HEK293 (cell line): ENCODE data around the gene LMF1.
A peak's percentile ranks its signal among the peaks of the same experiment; 100 is the strongest.

Source experiments
- CTCF ChIA-PET: fragments of 350-600 bp; formaldehyde crosslinking; extraction: SDS; loops from one replicate; lab custom pipeline; 2021; ENCODE audit warnings: antibody characterized with exemption; lab: Yijun Ruan, JAX
- POLR2A ChIA-PET: fragments of 300-600 bp; formaldehyde crosslinking; extraction: SDS; loops from one replicate; lab custom pipeline; 2020; ENCODE audit warnings: antibody characterized with exemption, inconsistent platforms; lab: Yijun Ruan, JAX
- H3K27ac ChIP-seq: fragments of 200-500 bp; sonication (Bioruptor generic); 2 replicates; pipeline ENCODE4 v1.5.1; 2014; ENCODE audit warnings: low read depth, low read length, control low read depth, inconsistent platforms; ENCODE audit errors: extremely low read depth
- H3K36me3 ChIP-seq, 2 experiments: fragments of 200-500 bp in 1 of 2; sonication (Bioruptor generic) in 1 of 2; 1 replicate in 1 of 2; 2 replicates in 1 of 2; pipeline ENCODE4 v1.5.1; 2014 to 2017; ENCODE audit warnings: inconsistent platforms in 2 of 2, low read length in 2 of 2; ENCODE audit not compliant: control insufficient read depth in 2 of 2, insufficient read depth in 1 of 2
- H3K4me1 ChIP-seq: fragments of 200-500 bp; sonication (Bioruptor generic); 2 replicates; pipeline ENCODE4 v1.5.1; 2014; ENCODE audit warnings: mild to moderate bottlenecking, low read length, inconsistent platforms; ENCODE audit not compliant: control insufficient read depth, insufficient read depth
- H3K4me3 ChIP-seq: 2 replicates; pipeline ENCODE4 v1.5.1; 2011; ENCODE audit warnings: low read depth, mild to moderate bottlenecking, control low read depth, low read length, moderate library complexity
- H3K9me3 ChIP-seq: fragments of 200-500 bp; sonication (Bioruptor generic); 2 replicates; pipeline ENCODE4 v1.5.1; 2014; ENCODE audit warnings: low read depth, low read length, inconsistent platforms; ENCODE audit not compliant: control insufficient read depth, insufficient read depth
- KLF17 ChIP-seq: fragments of 450-650 bp; formaldehyde crosslinking; IDR thresholded peaks from 2 replicates; pipeline ENCODE4 v1.5.1; 2016; ENCODE audit warnings: missing biosample characterization, missing genetic modification characterization
- REST ChIP-seq: fragments of 450-650 bp; formaldehyde crosslinking; IDR thresholded peaks from 2 replicates; pipeline ENCODE4 v1.5.1; 2016; ENCODE audit warnings: missing biosample characterization, missing genetic modification characterization
- SCRT1 ChIP-seq: fragments of 450-650 bp; formaldehyde crosslinking; IDR thresholded peaks from 2 replicates; pipeline ENCODE4 v1.5.1; 2016; ENCODE audit warnings: missing biosample characterization, missing genetic modification characterization, borderline replicate concordance
- WT1 ChIP-seq: fragments of 450-650 bp; formaldehyde crosslinking; IDR thresholded peaks from 2 replicates; pipeline ENCODE4 v1.5.1; 2016; ENCODE audit warnings: missing biosample characterization, missing genetic modification characterization
- ZNF214 ChIP-seq: fragments of 450-650 bp; formaldehyde crosslinking; IDR thresholded peaks from 2 replicates; pipeline ENCODE4 v1.5.1; 2017; ENCODE audit warnings: missing biosample characterization, mild to moderate bottlenecking, missing genetic modification characterization, borderline replicate concordance
- ZNF335 ChIP-seq: fragments of 450-650 bp; formaldehyde crosslinking; conservative IDR thresholded peaks from 2 replicates; pipeline ENCODE4 v1.5.1; 2016; ENCODE audit warnings: missing biosample characterization, missing genetic modification characterization
- ZNF404 ChIP-seq: fragments of 450-650 bp; formaldehyde crosslinking; IDR thresholded peaks from 2 replicates; pipeline ENCODE4 v1.5.1; 2017; ENCODE audit warnings: missing biosample characterization, missing genetic modification characterization
- ZNF560 ChIP-seq: fragments of 450-650 bp; formaldehyde crosslinking; IDR thresholded peaks from 2 replicates; pipeline ENCODE4 v1.5.1; 2017; ENCODE audit warnings: missing biosample characterization, missing genetic modification characterization, borderline replicate concordance
- ZNF629 ChIP-seq: fragments of 450-650 bp; formaldehyde crosslinking; IDR thresholded peaks from 2 replicates; pipeline ENCODE4 v1.5.1; 2017; ENCODE audit warnings: missing biosample characterization, missing genetic modification characterization
- ZNF664 ChIP-seq: fragments of 450-650 bp; formaldehyde crosslinking; IDR thresholded peaks from 2 replicates; pipeline ENCODE4 v1.5.1; 2016; ENCODE audit warnings: missing biosample characterization, missing genetic modification characterization
- ZNF692 ChIP-seq: fragments of 450-650 bp; formaldehyde crosslinking; IDR thresholded peaks from 2 replicates; pipeline ENCODE4 v1.5.1; 2016; ENCODE audit warnings: missing biosample characterization, missing genetic modification characterization
- ZNF701 ChIP-seq: fragments of 450-650 bp; formaldehyde crosslinking; IDR thresholded peaks from 2 replicates; pipeline ENCODE4 v1.5.1; 2016; ENCODE audit warnings: missing biosample characterization, missing genetic modification characterization
- ZNF76 ChIP-seq: fragments of 450-650 bp; formaldehyde crosslinking; IDR thresholded peaks from 2 replicates; pipeline ENCODE4; 2016; ENCODE audit warnings: low read depth, missing biosample characterization, missing genetic modification characterization, borderline replicate concordance
- ZNF777 ChIP-seq: fragments of 450-650 bp; formaldehyde crosslinking; IDR thresholded peaks from 2 replicates; pipeline ENCODE4 v1.5.1; 2017; ENCODE audit warnings: missing biosample characterization, missing genetic modification characterization, borderline replicate concordance
- TF ChIP-seq, protein P1 (sequence below): fragments of 450-650 bp; formaldehyde crosslinking; IDR thresholded peaks from 2 replicates; pipeline ENCODE4 v1.5.1; 2016; ENCODE audit warnings: missing biosample characterization, missing genetic modification characterization, borderline replicate concordance
- TF ChIP-seq, protein P2 (sequence below): fragments of 450-650 bp; formaldehyde crosslinking; IDR thresholded peaks from 2 replicates; pipeline ENCODE4 v1.5.1; 2016; ENCODE audit warnings: missing biosample characterization, missing genetic modification characterization

The LMF1 gene

DNA sequence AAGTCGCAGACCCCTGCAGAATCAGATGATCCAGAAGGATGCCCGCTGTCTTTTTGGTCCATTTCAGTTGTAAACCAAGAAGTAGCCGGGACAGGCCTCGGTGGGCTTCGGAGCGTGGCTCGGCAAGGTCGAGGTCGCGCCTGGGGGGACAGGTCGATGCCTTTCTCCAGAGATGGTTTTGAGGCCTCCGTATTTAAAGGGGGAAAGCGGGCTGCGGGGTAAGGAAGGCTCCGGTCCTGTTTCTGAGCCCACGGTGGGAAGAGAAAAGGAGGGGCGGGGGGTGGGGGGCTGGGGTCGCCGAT, 162.7 kb downstream of the LMF1 start (continued):
- TF ChIP-seq, protein P1, sequence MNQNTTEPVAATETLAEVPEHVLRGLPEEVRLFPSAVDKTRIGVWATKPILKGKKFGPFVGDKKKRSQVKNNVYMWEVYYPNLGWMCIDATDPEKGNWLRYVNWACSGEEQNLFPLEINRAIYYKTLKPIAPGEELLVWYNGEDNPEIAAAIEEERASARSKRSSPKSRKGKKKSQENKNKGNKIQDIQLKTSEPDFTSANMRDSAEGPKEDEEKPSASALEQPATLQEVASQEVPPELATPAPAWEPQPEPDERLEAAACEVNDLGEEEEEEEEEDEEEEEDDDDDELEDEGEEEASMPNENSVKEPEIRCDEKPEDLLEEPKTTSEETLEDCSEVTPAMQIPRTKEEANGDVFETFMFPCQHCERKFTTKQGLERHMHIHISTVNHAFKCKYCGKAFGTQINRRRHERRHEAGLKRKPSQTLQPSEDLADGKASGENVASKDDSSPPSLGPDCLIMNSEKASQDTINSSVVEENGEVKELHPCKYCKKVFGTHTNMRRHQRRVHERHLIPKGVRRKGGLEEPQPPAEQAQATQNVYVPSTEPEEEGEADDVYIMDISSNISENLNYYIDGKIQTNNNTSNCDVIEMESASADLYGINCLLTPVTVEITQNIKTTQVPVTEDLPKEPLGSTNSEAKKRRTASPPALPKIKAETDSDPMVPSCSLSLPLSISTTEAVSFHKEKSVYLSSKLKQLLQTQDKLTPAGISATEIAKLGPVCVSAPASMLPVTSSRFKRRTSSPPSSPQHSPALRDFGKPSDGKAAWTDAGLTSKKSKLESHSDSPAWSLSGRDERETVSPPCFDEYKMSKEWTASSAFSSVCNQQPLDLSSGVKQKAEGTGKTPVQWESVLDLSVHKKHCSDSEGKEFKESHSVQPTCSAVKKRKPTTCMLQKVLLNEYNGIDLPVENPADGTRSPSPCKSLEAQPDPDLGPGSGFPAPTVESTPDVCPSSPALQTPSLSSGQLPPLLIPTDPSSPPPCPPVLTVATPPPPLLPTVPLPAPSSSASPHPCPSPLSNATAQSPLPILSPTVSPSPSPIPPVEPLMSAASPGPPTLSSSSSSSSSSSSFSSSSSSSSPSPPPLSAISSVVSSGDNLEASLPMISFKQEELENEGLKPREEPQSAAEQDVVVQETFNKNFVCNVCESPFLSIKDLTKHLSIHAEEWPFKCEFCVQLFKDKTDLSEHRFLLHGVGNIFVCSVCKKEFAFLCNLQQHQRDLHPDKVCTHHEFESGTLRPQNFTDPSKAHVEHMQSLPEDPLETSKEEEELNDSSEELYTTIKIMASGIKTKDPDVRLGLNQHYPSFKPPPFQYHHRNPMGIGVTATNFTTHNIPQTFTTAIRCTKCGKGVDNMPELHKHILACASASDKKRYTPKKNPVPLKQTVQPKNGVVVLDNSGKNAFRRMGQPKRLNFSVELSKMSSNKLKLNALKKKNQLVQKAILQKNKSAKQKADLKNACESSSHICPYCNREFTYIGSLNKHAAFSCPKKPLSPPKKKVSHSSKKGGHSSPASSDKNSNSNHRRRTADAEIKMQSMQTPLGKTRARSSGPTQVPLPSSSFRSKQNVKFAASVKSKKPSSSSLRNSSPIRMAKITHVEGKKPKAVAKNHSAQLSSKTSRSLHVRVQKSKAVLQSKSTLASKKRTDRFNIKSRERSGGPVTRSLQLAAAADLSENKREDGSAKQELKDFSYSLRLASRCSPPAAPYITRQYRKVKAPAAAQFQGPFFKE (tag by site-specific recombination): no peak
- no peak for TF ChIP-seq ZNF664 (tag by site-specific recombination)
- peak; percentile 19; the same call in 1 of the 2 replicates for TF ChIP-seq ZNF777 (tag by site-specific recombination)
- TF ChIP-seq ZNF335 (tag by site-specific recombination): no peak
- no peak for TF ChIP-seq ZNF629
- TF ChIP-seq ZNF214 (tag by site-specific recombination): no peak
- TF ChIP-seq, all 188 proteins: peak for 3

DNA sequence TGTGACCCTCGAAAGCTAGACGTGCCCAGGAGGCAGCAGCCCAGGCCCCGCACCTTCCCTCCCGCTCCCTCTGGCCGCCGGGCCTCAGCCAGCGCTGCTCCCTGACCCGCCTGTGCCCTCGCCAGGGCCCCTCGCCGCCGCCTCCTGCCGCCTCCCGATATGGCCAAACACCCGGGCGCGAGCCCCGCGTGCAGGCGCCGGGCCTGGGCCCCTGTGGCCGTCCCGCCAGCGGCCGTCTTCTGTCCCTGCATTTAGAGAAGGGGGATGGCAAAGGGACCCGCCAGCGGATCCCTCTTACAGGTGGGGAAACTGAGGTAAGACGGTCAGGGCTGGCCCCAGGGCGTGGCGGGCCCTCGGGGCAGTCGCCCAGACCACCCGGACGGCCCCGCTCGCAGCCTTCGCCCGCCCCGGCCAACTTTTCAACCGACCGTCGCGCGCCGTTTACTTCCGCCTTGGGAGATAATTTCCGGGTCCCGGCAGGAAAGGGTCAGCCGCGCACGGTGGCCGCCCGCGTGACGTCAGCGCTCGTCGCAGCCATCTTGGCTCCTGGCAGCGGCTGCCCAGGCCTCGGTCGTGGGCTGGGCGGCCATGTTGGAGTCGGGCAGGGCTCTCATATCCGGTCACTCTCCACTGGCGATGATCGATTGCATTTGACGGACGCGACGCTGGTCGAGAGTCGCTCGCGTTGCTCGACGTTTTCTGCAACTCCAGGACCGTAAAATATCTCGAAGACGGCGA, 163.3 kb downstream of the LMF1 start:
- POLR2A ChIA-PET: interaction anchor here (0.6 to 2.6 kb wide), 4 partner anchors 12 to 112 kb away, joined by 3 to 13 read pairs (median 5); partner anchors contain the start of genes CHTF18 and RPUSD1
- Histone ChIP-seq H3K27ac (peak overlapping the region; percentile 70), H3K4me3 (peak overlapping the region; percentile 80), H3K4me1 (no peaks in the 10 kb centered on the region), H3K36me3 (no peaks in the 10 kb centered on the region), H3K9me3 (no peaks in the 10 kb centered on the region)
- CTCF ChIA-PET: interaction anchor here (1.0 kb wide), 1 partner anchor 95 kb away, joined by 4 read pairs; no protein-coding TSS in a partner anchor
- TF ChIP-seq ZNF701 (tag by site-specific recombination) (no peak), REST (tag by site-specific recombination) (peak; percentile 28; the same call in 1 of the 2 replicates), KLF17 (tag by site-specific recombination) (peak; percentile 65; the same call in 1 of the 2 replicates), ZNF76 (peak; percentile 80; the same call in 1 of the 2 replicates), SCRT1 (tag by site-specific recombination) (no peak), ZNF692 (tag by site-specific recombination) (peak; percentile 48; the same call in 1 of the 2 replicates), ZNF404 (tag by site-specific recombination) (no peak), ZNF560 (tag by site-specific recombination) (no peak), WT1 (no peak)
- TF ChIP-seq, protein P2, sequence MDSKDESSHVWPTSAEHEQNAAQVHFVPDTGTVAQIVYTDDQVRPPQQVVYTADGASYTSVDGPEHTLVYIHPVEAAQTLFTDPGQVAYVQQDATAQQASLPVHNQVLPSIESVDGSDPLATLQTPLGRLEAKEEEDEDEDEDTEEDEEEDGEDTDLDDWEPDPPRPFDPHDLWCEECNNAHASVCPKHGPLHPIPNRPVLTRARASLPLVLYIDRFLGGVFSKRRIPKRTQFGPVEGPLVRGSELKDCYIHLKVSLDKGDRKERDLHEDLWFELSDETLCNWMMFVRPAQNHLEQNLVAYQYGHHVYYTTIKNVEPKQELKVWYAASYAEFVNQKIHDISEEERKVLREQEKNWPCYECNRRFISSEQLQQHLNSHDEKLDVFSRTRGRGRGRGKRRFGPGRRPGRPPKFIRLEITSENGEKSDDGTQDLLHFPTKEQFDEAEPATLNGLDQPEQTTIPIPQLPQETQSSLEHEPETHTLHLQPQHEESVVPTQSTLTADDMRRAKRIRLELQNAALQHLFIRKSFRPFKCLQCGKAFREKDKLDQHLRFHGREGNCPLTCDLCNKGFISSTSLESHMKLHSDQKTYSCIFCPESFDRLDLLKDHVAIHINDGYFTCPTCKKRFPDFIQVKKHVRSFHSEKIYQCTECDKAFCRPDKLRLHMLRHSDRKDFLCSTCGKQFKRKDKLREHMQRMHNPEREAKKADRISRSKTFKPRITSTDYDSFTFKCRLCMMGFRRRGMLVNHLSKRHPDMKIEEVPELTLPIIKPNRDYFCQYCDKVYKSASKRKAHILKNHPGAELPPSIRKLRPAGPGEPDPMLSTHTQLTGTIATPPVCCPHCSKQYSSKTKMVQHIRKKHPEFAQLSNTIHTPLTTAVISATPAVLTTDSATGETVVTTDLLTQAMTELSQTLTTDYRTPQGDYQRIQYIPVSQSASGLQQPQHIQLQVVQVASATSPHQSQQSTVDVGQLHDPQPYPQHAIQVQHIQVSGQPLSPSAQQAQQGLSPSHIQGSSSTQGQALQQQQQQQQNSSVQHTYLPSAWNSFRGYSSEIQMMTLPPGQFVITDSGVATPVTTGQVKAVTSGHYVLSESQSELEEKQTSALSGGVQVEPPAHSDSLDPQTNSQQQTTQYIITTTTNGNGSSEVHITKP: no peak
